ENCODE data around the gene SHISA6. TPM values are rescaled to one million over a fixed set of nuclear protein-coding genes. Genes with fewer than 3 reads are reported as not detected.

Gene SHISA6
- total and polyA plus RNA-seq, 2 donors (not counting 1 experiment from before 2014, with no cell fraction given): not detected

- Mint-ChIP-seq H3K4me3 (no peak overlapping the region), H3K9me3 (ENCODE audit: insufficient read depth) (peaks cover 3% of the 10 kb centered on the region), H3K27ac (no peak overlapping the region), H3K4me1 (no peaks in the 10 kb centered on the region), H3K27me3 (no peaks in the 10 kb centered on the region)
- ChIA-PET CTCF (no interaction called here), POLR2A (no interaction called here)
- Histone ChIP-seq H3K9ac (ENCODE audit: low read length) (no peak overlapping the region), H3K4me2 (replicated peaks; ENCODE audit: low read depth, low read length, poor library complexity, severe bottlenecking) (no peak overlapping the region), H3K4me1 (ENCODE audit: control insufficient read depth in 2 of 2, insufficient read depth in 2 of 2, low read length in 2 of 2) (no peaks in the 10 kb centered on the region), H3K27me3 (replicated peaks in 1 of 4; ENCODE audit: control extremely low read depth in 1 of 4, control insufficient read depth in 3 of 4, insufficient read depth in 4 of 4, low read length in 3 of 4) (no peaks in the 10 kb centered on the region), H3K36me3 (replicated peaks in 1 of 2; ENCODE audit: control extremely low read depth in 1 of 2, control insufficient read depth in 1 of 2, extremely low read depth in 1 of 2, insufficient read depth in 2 of 2, low read length in 1 of 2) (no peaks in the 10 kb centered on the region), H3K79me2 (ENCODE audit: control insufficient read depth, insufficient read depth, low read length) (no peaks in the 10 kb centered on the region), H2AFZ (ENCODE audit: insufficient read depth, low read depth, low read length, poor library complexity, severe bottlenecking) (no peak overlapping the region), H3K27ac (ENCODE audit: low read length in 2 of 2) (no peak overlapping the region), H4K20me1 (ENCODE audit: control insufficient read depth, insufficient read depth, low read length, poor library complexity, severe bottlenecking) (no peaks in the 10 kb centered on the region), H3K9me3 (ENCODE audit: control extremely low read depth in 1 of 3, control insufficient read depth in 2 of 3, insufficient read depth in 1 of 3, low read length in 2 of 3) (peaks cover 0 to 33% (median 0%) of the 10 kb centered on the region in 3 donors), H3K4me3 (ENCODE audit: control extremely low read depth in 1 of 5, extremely low read depth in 1 of 5, insufficient read depth in 1 of 5, low read depth in 2 of 5, low read length in 4 of 5) (no peak overlapping the region)
- intact Hi-C loops (cut with micrococcal nuclease): no loop called here
- WGBS (ENCODE audit: insufficient coverage): 86% methylated on average over 9 of the region's 9 CpGs
- no peak for ATAC-seq (ENCODE audit: low read depth)
- TF ChIP-seq EZH2 (IDR thresholded peaks at IDR 0.05; ENCODE audit: borderline replicate concordance, insufficient read depth, low read depth, low read length, poor library complexity, severe bottlenecking): no peak
- TF ChIP-seq CTCF (IDR thresholded peaks at IDR 0.05): no peak
- DNase-seq: no peak
These were observed 32.6 kb downstream of the SHISA6 start for GRCh38 chr17:11273596-11273995.

- Histone ChIP-seq H3K4me3 (ENCODE audit: control extremely low read depth in 1 of 5, extremely low read depth in 1 of 5, insufficient read depth in 1 of 5, low read depth in 2 of 5, low read length in 4 of 5) (no peak overlapping the region), H3K9me3 (ENCODE audit: control extremely low read depth in 1 of 3, control insufficient read depth in 2 of 3, insufficient read depth in 1 of 3, low read length in 2 of 3) (peaks cover 0 to 36% (median 0%) of the 10 kb centered on the region in 3 donors), H3K9ac (ENCODE audit: low read length) (no peak overlapping the region), H2AFZ (ENCODE audit: insufficient read depth, low read depth, low read length, poor library complexity, severe bottlenecking) (no peak overlapping the region), H3K36me3 (replicated peaks in 1 of 2; ENCODE audit: control extremely low read depth in 1 of 2, control insufficient read depth in 1 of 2, extremely low read depth in 1 of 2, insufficient read depth in 2 of 2, low read length in 1 of 2) (no peaks in the 10 kb centered on the region), H4K20me1 (ENCODE audit: control insufficient read depth, insufficient read depth, low read length, poor library complexity, severe bottlenecking) (no peaks in the 10 kb centered on the region), H3K4me1 (ENCODE audit: control insufficient read depth in 2 of 2, insufficient read depth in 2 of 2, low read length in 2 of 2) (no peaks in the 10 kb centered on the region), H3K79me2 (ENCODE audit: control insufficient read depth, insufficient read depth, low read length) (no peaks in the 10 kb centered on the region), H3K27me3 (replicated peaks in 1 of 4; ENCODE audit: control extremely low read depth in 1 of 4, control insufficient read depth in 3 of 4, insufficient read depth in 4 of 4, low read length in 3 of 4) (no peaks in the 10 kb centered on the region), H3K27ac (ENCODE audit: low read length in 2 of 2) (no peak overlapping the region), H3K4me2 (replicated peaks; ENCODE audit: low read depth, low read length, poor library complexity, severe bottlenecking) (no peak overlapping the region)
- DNase-seq (no peak), ATAC-seq (ENCODE audit: low read depth) (no peak)
- Mint-ChIP-seq H3K27me3 (no peaks in the 10 kb centered on the region), H3K4me1 (no peaks in the 10 kb centered on the region), H3K4me3 (no peak overlapping the region), H3K9me3 (ENCODE audit: insufficient read depth) (peaks cover 3% of the 10 kb centered on the region), H3K27ac (no peak overlapping the region)
- ChIA-PET POLR2A (no interaction called here), CTCF (no interaction called here)
- TF ChIP-seq EZH2 (IDR thresholded peaks at IDR 0.05; ENCODE audit: borderline replicate concordance, insufficient read depth, low read depth, low read length, poor library complexity, severe bottlenecking) (no peak), CTCF (IDR thresholded peaks at IDR 0.05) (no peak)
- intact Hi-C loops (cut with micrococcal nuclease): no loop called here
- 87% methylated on average over 11 of the region's 14 CpGs for whole genome bisulfite sequencing (ENCODE audit: insufficient coverage)
These were observed 33.1 kb downstream of the SHISA6 start for GRCh38 chr17:11274106-11274505.

All from B cell (primary cell).